T follicular helper cell (primary cell): ENCODE data around the gene PP2D1.
"Not testable (repeated sequence)": the region's sequence is repeated elsewhere in the genome, so short reads cannot be mapped to it uniquely, and the experiment has no call there.

ENCODE experiments used
- DNase-seq: peaks from one replicate; pipeline ENCODE4 v3.0.0-alpha.2; 2020; ENCODE audit warnings: low read depth
- total RNA-seq, 2 experiments: gene quantifications; one replicate each; lab custom pipeline; 2026; lab: John Stamatoyannopoulos, UW

PP2D1 gene
- 0 reads per million in 2 experiments for total RNA-seq

GRCh38 chr3:20012164-20012563 lies at the start of gene PP2D1:
PP2D1 (minus strand) TSS chr3:20012264; CDS start chr3:20012072, 192 bp downstream.
- no peak for DNase-seq

- DNase-seq: no peak
These were observed 49.1 kb upstream of the PP2D1 start for GRCh38 chr3:20060974-20061685.

- no peak for DNase-seq
These were observed 47.9 kb upstream of the PP2D1 start for GRCh38 chr3:20059929-20060328.

- DNase-seq: no peak
These were observed 45.6 kb upstream of the PP2D1 start for GRCh38 chr3:20057612-20058180.

- DNase-seq: no peak
These were observed 44.9 kb upstream of the PP2D1 start for GRCh38 chr3:20056725-20057611.

- no peak for DNase-seq
These were observed 43.8 kb upstream of the PP2D1 start for GRCh38 chr3:20055842-20056241.

- no peak for DNase-seq
These were observed 43.1 kb upstream of the PP2D1 start for GRCh38 chr3:20055020-20055775.

- peak; percentile 26 for DNase-seq
These were observed 42.5 kb upstream of the PP2D1 start for GRCh38 chr3:20054549-20054987.

- no peak for DNase-seq
These were observed 40.8 kb upstream of the PP2D1 start for GRCh38 chr3:20052851-20053250.

GRCh38 chr3:20051123-20051806 lies 39.2 kb upstream of the PP2D1 start:
- DNase-seq: no peak

GRCh38 chr3:20047976-20048883 lies 36.2 kb upstream of the PP2D1 start:
- no peak for DNase-seq

GRCh38 chr3:20047341-20047779 lies 35.3 kb upstream of the PP2D1 start:
- DNase-seq: no peak

GRCh38 chr3:20046556-20046955 lies 34.5 kb upstream of the PP2D1 start:
- DNase-seq: no peak

- not testable (repeated sequence) for DNase-seq
These were observed 33.1 kb upstream of the PP2D1 start for GRCh38 chr3:20045141-20045540.

- DNase-seq: no peak
These were observed 31.8 kb upstream of the PP2D1 start for GRCh38 chr3:20043825-20044224.

GRCh38 chr3:20043396-20043795 lies 31.3 kb upstream of the PP2D1 start:
- peak; percentile 34 for DNase-seq

GRCh38 chr3:20042331-20042730 lies 30.3 kb upstream of the PP2D1 start:
- no peak for DNase-seq

- peak; percentile 62 for DNase-seq
These were observed 29.2 kb upstream of the PP2D1 start for GRCh38 chr3:20041197-20041780.

GRCh38 chr3:20040548-20041196 lies 28.6 kb upstream of the PP2D1 start:
- DNase-seq: peak; percentile 47
